HPDE6-E6E7 (cell line): ENCODE measurements around the gene C2orf92.
A peak's percentile ranks its signal among the peaks of the same experiment; 100 is the strongest.
"Not testable (repeated sequence)": the region's sequence is repeated elsewhere in the genome, so short reads cannot be mapped to it uniquely, and the experiment has no call there.

ENCODE experiments used
- DNase-seq: peaks from one replicate; pipeline ENCODE4 v3.0.0; 2011; ENCODE audit warnings: missing footprints; ENCODE audit errors: extremely low spot score

The C2orf92 gene

GRCh38 chr2:97693476-97693875, 24.0 kb downstream of the C2orf92 start:
- no peak for DNase-seq

- DNase-seq: no peak
These were observed 26.2 kb downstream of the C2orf92 start for GRCh38 chr2:97695744-97696143.

- peak; percentile 70 for DNase-seq
These were observed 28.0 kb downstream of the C2orf92 start for GRCh38 chr2:97697252-97698235.

GRCh38 chr2:97698530-97698929, 29.0 kb downstream of the C2orf92 start:
- DNase-seq: no peak

GRCh38 chr2:97699765-97700444, 30.4 kb downstream of the C2orf92 start:
- peak; percentile 52 for DNase-seq

- no peak for DNase-seq
These were observed 31.7 kb downstream of the C2orf92 start for GRCh38 chr2:97701186-97701585.

- no peak for DNase-seq
These were observed 32.4 kb downstream of the C2orf92 start for GRCh38 chr2:97701851-97702465.

GRCh38 chr2:97702731-97703470, 33.4 kb downstream of the C2orf92 start:
- DNase-seq: no peak

GRCh38 chr2:97703741-97704140, 34.2 kb downstream of the C2orf92 start:
- no peak for DNase-seq

- no peak for DNase-seq
These were observed 35.5 kb downstream of the C2orf92 start for GRCh38 chr2:97704989-97705388.

- DNase-seq: no peak
These were observed 36.6 kb downstream of the C2orf92 start for GRCh38 chr2:97706112-97706511.

GRCh38 chr2:97706708-97707345, 37.3 kb downstream of the C2orf92 start:
- DNase-seq: no peak

- DNase-seq: no peak
These were observed 38.0 kb downstream of the C2orf92 start for GRCh38 chr2:97707362-97708047.

- DNase-seq: no peak
These were observed 38.5 kb downstream of the C2orf92 start for GRCh38 chr2:97708048-97708380.

- no peak for DNase-seq
These were observed 39.1 kb downstream of the C2orf92 start for GRCh38 chr2:97708608-97709007.

- no peak for DNase-seq
These were observed 41.8 kb downstream of the C2orf92 start for GRCh38 chr2:97711394-97711711.

- not testable (repeated sequence) for DNase-seq
These were observed 42.7 kb downstream of the C2orf92 start for GRCh38 chr2:97712175-97712574.

- DNase-seq: no peak
These were observed 43.3 kb downstream of the C2orf92 start for GRCh38 chr2:97712693-97713295.

GRCh38 chr2:97713296-97714083, 44.0 kb downstream of the C2orf92 start, which contains the start of gene ZAP70:
TSS of gene ZAP70 (plus strand) at chr2:97713576. CDS start at chr2:97724037, 10,461 bp downstream.
- no peak for DNase-seq
